CD4-positive, alpha-beta T cell treated with Interleukin-15 for 4 hours (primary cell): ENCODE data around the gene CAMTA1.
"Not testable (repeated sequence)": the region's sequence is repeated elsewhere in the genome, so short reads cannot be mapped to it uniquely, and the experiment has no call there.

ENCODE experiments used
- DNase-seq: peaks from one replicate; pipeline ENCODE4 v3.0.0-alpha.2; 2020; ENCODE audit warnings: low spot score

CAMTA1 gene

GRCh38 chr1:6785318-6785727 lies at the start of gene CAMTA1:
CAMTA1 (plus strand) TSS chr1:6785454; CDS start chr1:6785531, 77 bp downstream.
- no peak for DNase-seq

- DNase-seq: no peak
Observed at GRCh38 chr1:6738987-6739676, 46.1 kb upstream of the CAMTA1 start.

- DNase-seq: not testable (repeated sequence)
Observed at GRCh38 chr1:6742676-6743188, 42.5 kb upstream of the CAMTA1 start.

- no peak for DNase-seq
Observed at GRCh38 chr1:6743189-6744101, 41.8 kb upstream of the CAMTA1 start.

GRCh38 chr1:6745073-6745472 lies 40.2 kb upstream of the CAMTA1 start:
- no peak for DNase-seq

GRCh38 chr1:6747674-6748073 lies 37.6 kb upstream of the CAMTA1 start:
- DNase-seq: no peak

- no peak for DNase-seq
Observed at GRCh38 chr1:6750490-6750889, 34.8 kb upstream of the CAMTA1 start.

GRCh38 chr1:6753320-6754140 lies 31.7 kb upstream of the CAMTA1 start:
- no peak for DNase-seq

GRCh38 chr1:6756457-6756856 lies 28.8 kb upstream of the CAMTA1 start:
- DNase-seq: no peak

GRCh38 chr1:6757719-6758435 lies 27.4 kb upstream of the CAMTA1 start:
- DNase-seq: no peak

- no peak for DNase-seq
Observed at GRCh38 chr1:6761196-6761737, 24.0 kb upstream of the CAMTA1 start.

GRCh38 chr1:6762060-6762459 lies 23.2 kb upstream of the CAMTA1 start:
- DNase-seq: no peak

- no peak for DNase-seq
Observed at GRCh38 chr1:6770751-6771440, 14.4 kb upstream of the CAMTA1 start.

- DNase-seq: no peak
Observed at GRCh38 chr1:6771441-6771769, 13.8 kb upstream of the CAMTA1 start.

GRCh38 chr1:6774381-6774780 lies 10.9 kb upstream of the CAMTA1 start:
- no peak for DNase-seq

GRCh38 chr1:6775261-6776043 lies 9.8 kb upstream of the CAMTA1 start:
- no peak for DNase-seq

GRCh38 chr1:6776389-6776788 lies 8.9 kb upstream of the CAMTA1 start:
- DNase-seq: no peak

- no peak for DNase-seq
Observed at GRCh38 chr1:6776895-6777294, 8.4 kb upstream of the CAMTA1 start.

- DNase-seq: no peak
Observed at GRCh38 chr1:6777813-6778212, 7.4 kb upstream of the CAMTA1 start.
